Measurements from ENCODE around the gene ANKFY1.
"Not testable (repeated sequence)": the region's sequence is repeated elsewhere in the genome, so short reads cannot be mapped to it uniquely, and the experiment has no call there.

ANKFY1 gene

DNA sequence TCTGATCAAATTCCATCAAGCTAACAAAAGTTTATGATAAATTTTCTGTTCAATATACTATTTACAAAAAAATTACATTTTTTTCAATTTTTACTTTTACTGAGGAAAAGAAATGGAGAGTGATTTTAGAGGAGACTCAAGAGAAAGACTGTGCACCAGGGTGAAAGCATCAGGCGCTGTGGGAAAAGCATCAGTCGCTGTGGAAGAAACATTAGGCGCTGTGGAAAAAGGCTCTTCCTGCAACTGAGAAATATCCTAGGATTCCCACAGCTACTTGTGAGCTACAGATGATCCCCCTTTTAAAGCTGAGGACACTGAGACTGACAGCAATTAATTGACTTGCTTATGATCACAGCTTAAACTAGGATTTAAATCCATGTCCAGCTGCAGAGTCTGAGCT is 4.9 kb downstream of the ANKFY1 start:
- DNase-seq, result no peak

DNA sequence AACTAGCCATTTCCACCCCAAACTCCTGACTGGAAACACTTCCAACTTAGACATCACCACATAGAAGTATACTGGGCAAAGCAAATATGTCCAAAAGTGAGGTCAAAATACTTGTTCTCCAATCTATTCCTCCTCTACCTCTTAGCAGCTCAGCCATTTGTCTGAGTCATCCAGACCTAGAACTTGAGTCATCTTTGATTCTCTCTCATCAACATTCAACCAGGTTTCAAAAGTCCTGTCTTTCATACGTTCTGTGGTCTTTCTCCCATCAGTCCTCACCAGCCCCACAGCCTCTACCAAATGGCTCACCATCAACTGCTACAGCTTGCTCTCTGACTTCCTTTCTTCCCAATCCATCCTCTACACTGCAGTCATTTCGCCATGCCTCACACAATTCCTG is 6.8 kb downstream of the ANKFY1 start:
- no peak for DNase-seq

DNA sequence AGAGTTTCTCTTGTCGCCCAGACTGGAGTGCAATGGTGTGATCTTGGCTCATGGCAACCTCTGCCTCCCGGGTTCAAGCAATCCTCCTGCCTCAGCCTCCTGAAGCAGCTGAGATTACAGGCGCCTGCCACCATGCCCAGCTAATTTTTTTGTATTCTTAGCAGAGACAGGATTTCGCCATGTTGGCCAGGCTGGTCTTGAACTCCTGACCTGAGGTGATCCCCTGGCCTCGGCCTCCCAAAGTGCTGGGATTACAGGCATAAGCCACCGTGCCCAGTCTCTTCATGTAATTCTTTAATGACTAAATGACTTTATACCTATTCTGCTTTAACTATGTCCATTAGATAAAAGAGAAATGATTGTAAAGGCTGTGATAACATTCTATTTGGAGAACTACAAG is 8.5 kb downstream of the ANKFY1 start:
- not testable (repeated sequence) for DNase-seq

DNA sequence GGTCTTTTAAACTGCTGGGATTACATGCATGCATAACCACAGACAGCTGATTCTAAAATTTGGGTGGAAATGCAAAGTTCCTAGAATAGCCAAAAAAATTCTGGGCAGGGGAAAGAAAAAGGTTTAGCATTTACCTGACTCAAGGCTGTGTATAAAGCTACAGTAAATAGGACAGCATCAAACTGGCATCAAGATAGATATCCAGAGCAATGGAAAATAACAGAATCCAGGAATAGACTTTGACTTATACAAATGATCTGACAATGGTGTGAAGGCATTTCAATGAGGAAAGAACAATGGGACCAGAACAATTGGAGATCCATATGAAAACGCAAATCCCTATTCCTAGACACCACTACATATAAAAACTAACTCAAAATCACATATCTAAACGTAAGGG is 12.9 kb downstream of the ANKFY1 start:
- no peak for DNase-seq

DNA sequence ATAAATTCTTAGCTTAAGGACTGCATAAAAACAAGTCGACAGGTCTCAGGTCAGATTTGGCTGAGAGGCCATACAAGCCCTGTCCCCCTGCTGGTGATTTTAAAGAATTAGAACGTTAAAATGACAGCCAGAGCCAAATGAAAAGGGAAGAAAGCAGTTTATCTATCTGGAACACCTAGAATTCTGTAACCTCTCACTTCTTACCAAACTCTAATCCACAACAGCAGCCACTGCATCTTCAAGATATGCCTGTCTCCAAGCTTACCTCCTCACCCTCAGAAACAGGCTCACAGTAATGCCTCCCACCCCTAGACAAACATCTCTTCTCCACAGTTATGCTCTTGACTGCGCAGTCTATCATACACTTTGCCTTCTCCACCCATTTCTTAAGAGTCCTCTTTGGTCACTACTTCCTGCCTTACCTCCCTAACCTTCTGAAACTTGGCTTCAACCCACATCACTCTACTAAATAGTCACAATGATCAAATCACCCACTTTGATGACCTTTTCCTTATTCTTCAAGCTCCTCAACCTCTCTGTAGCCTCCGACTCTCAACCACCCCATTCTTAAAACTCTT is 14.2 kb downstream of the ANKFY1 start:
- peak in 1 of 2 donors; percentile 45 for DNase-seq

DNA sequence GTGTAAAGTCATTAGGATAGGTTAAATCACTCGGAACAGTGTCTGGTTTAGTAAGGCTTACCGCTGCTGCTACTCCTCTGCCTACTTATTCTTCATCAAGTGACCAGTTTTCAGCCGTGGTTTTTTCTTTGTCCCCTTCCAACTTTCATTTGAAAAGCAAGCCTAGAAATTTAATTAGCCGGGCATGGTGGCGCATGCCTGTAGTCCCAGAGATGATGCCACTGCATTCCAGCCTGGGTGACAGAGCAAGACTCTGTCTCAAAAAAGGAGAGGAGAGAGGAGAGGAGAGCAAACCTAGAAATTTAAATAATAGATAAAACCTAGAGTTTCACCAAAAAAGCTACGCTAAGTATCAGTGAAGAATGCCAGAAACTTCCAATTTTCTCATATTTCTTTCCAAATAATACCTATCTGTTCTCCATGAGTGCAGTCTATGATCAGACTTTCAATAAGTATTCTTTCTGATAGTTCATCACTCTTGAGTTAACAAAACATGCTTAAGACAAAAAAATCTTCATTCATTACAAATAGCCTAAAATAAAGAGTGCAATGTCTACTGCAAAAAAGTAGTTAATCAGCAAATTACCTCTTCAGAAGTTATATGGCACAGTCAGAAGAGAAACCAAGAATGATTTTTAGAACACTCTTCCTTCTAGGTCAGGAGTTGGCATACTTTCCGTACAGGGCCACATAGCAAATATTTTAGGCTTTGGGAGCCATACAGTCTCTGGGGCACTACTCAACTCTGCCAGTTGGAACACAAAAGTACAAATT is 15.1 kb downstream of the ANKFY1 start:
- DNase-seq, result no peak

DNA sequence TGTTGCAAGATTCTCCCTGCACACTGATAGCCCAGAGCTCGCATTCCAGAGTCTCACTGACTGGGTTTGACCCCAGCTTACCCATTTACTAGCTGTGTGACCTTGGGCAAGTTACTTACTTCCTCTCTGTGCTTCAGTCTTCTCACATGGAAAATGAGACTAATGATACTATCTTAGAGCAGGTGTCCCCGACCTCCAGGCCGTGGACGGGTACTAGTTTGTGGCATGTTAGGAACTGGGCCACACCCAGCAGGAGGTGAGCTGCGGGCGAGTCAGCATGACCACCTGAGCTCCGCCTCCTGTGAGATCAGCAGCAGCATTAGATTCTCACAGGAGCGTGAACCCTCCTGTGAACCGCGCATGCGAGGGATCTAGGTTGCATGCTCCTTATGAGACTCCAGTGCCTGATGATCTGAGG is 15.8 kb downstream of the ANKFY1 start:
- DNase-seq, result no peak

DNA sequence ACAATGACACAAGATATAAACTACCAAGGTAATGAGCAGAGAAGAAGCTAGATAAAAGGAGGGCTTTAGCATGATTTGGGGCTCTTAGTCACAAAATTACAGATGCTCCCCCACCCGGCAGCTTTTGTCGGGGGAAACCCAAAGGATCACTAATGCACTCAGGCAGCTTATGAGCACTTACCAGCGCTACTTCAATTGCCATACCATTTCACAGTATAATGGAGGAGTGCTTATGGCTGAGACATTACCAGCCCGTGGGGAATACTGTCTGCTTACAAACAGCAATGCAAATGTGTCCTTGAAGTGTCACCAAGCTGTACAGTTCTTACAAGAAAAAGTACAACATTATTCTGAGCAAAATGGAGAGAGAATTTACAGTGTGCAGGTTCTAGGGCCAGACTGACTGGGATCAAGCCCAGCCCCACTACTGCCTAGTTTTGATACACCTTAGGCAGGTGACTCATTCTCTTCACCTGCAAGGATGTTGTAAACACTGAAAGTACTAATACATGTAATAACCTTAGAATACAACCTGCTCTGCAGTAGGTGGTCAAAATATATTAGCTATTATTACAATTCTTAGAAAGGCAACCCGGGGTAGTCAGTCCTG is 16.3 kb downstream of the ANKFY1 start:
- DNase-seq, result no peak

DNA sequence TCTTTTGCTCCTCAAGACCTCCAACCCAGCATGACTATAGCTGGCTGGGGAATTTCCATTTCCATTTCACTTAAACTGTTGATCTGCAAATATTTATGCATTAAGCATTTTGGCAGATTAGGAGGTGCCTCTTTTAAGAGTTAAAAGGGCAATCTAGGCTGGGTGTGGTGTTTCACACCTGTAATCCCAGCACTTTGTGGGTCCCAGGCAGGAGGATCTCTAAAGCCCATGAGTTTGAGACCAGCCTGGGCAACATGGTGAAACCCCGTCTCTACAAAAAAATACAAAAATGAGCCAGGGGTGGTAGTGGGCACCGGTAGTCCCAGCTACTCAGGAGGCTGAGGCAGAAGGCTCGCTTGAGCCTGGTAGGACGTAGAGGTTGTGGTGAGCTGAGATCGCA is 17.1 kb downstream of the ANKFY1 start:
- no peak for DNase-seq

DNA sequence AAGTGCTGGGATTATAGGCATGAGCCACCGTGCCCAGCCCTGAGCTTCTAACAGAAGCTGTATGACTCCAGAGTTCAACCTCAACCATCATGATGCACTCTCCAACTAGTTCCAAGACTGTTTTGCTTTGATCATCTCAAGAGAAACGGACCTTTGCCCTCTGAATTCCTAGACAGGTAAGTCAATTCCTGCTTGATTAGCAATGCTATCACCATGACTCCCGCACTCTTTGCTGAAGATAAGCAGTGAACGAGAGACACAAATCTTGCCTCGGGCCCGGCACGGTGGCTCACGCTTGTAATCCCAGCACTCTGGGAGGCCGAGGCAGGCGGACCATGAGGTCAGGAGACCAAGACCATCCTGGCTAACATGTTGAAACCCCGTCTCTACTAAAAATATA is 22.2 kb downstream of the ANKFY1 start:
- DNase-seq, result no peak

DNA sequence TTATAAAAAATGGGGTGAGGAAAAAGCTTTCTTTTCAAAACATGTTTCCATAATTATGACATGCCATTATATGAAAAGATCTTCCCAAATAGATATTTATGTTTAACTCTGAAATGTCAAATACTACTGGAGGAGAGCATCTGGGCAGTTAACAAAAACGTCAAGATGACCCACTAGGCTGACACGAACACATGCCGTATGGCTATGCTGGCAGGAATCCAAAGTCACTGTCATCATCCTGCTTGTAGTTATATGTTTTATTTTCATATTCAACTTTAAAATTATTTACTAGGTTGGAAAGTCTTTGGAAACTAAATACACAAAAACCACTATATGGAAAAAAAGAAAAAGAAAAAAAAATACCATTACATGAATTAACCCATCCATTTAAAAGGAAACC is 27.3 kb downstream of the ANKFY1 start:
- no peak for DNase-seq

DNA sequence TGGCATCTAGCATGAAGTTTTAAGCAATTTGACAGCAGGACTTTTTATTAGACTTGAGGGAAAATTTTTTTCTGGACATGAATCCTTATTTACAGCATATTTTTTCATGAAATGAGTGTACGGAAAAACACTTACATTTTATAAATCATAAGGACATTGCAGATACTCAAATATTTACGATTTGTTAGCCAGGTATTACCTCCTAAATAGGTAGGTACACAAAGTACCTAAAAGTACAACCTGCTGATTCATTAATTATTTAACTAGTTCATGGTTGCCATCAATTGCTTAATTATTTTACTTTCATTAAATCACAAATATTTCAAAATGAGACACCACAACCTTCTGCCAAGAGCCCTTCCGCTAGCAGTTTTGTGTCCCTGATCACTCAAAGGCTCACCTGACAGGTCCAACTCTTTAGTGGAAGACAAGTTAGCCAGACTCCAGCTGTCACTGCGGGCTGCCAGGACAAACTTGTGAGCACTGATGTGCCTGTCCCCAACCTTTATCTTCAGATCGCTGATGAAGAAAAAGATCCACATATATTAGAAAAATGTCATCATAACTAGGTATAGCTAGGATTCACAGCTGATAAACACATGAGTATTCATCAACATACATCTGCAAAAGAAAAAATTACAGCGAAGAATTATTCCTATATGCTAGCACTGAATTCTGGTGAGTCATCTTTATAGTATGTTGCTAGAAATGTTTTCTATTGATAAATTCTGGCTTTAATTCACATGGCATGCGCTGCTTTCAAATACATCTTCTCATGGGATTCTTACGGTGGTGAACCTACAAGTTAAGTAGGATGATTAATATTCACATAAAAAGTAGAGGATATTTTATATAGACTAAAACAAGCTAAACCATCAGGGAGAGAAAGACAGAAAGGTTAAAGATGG is 28.2 kb downstream of the ANKFY1 start:
- no peak for DNase-seq

DNA sequence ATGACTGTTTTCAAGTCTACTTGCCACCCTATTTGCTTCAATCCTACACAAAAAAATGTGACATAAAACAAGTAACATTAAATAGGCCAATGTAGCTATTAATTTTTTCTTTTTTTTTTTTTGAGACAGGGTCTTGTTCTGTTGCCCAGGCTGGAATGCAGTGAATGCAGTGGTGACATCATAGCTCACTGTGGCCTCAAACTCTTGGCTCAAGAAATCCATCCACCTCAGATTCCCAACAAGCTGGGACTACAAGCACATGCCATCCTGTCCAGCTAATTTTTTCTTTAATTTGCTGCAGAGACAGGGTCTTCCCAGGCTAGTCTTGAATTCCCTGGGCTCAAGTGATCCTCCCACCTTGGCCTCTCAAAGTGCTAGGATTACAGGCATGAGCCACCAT is 29.4 kb downstream of the ANKFY1 start:
- DNase-seq, result no peak

DNA sequence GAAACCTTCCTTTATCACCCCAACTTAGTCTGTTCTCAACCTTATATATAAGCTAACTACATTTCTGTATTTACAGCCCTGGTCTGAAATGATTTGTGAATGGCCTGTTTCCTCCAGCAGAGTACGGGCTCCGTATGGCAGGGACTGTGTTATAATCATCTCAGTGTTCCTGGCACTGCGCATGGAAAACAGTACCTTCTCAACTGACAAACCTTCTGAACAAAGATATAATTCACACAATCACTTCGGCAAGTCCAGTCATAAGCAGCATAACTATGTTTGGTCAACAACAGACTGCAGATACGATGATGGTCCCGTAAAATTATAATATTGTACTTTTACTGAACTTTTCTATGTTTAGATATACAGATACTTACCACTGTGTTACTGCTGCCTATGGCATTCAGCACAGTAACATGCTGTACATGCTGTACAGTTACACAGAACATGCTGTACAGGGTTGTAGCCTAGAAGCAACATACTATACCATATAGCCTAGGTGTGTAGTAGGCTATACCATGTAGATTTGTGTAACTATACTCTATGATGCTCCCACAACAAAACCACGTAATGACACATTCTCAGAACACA is 30.0 kb downstream of the ANKFY1 start:
- DNase-seq, result no peak

DNA sequence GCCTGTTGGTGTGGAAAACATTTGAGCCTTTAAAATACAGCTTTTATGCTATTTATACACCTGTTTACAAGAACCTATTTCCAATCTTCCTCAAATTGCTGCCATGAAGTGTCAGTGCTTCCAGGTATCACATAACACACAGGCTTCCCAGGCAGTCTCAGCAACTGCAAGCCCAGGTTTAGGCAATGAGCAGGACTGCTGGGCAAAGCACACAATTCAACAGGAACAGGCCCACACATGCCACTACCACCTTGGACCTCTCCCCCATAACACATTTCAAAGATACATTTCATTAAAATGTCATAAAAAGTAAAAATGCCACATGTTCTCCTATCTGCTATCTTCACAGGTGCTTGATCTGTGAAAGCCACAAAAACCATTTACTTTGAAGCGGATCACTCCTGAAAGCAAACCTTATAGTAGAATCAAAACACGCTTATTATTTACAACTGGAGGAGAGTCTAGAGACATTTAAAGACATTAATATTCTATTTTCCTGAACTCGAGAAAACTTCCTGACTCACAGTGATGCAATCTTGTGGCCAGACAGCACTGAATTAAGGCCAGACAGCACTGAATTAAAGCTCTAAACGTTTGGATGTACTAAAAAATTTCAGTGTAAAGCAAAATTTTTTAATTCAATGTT is 31.5 kb downstream of the ANKFY1 start:
- DNase-seq, result no peak

DNA sequence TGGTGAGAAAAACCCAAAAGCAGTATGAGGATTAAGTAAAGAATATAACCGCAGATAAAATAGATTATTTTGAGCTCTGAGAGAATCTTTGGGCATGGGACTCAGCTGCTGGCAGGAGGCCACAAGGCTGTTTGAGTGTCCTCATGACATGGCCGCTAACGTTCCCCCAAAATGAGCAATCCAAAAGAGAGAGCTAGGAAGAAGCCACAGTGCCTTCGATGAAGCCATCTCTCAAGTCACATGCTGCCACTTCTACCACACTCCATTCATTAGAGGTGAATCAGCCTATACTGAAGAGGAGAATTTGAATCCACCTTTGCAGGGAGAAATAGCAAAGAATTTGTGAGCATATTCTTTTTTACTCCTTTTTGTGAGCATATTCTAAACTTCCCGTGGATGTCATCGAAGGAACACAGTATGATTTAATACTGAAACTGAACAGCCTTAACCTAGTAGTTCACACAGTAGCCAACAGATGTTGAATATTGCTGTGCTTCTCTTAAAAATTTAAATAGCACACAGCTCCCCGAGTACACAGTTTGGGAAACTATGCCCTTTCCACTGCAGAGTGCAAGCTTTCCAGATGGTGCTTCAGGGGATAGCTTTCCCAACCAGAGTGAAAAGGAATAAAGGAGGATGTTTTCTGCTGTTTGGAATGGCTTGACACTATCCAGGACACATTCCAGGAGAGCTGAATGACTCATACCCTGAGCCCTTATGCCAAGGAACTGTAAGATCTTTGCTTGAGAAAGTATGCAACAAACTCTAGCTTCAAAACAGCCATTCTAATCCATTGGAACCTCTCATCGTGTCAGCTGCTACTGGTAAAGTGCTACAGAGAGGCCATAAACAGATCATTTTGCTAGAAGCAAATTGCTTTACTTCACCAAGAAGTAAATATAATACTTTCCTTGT is 33.9 kb downstream of the ANKFY1 start:
- DNase-seq, result no peak

DNA sequence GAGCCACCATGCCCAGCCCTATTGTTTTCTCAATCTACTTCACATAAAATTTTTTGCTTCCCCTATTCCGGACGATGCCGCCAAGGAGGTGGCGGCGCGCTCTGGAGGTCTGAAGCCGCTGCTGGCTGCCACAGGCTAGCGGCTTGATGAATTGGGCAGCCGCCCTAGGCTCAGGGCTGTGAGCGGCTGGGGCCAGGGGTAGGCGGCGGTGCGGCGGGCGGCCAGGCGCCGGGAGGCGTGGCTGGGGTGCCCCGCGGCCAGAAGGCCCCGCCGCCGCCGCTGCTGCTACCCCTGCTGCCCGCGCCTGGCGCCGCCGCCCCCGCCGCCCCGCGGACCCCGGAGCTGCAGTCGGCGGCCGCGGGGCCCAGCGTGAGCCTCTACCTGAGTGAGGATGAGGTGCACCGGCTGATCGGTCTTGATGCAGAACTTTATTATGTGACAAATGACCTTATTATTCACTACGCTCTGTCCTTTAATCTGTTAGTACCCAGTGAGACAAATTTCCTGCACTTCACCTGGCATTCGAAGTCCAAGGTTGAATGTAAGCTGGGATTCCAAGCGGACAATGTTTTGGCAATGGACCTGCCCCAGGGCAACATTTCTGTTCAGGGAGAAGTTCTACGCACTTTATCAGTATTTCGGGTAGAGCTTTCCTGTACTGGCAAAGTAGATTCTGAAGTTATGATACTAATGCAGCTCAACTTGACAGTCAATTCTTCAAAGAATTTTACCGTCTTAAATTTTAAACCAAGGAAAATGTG is 41.7 kb downstream of the ANKFY1 start:
- DNase-seq, result no peak

DNA sequence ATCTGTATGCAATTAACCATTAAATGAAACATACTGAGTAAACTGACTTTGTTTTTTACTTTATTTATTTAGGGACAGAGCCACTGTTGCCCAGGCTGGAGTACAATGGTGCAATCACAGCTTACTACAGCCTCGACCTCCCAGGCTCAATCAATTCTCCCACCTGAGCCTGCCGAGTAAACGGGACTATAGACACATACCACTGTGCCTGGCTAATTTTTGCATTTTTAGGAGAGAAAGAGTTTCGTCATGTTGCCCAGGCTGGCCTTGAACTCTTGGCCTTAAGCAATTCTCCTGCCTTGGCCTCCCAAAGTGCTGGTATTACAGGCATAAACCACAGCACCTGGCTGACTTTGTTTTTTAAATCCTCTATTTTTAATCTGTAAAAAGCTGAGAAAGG is 42.6 kb downstream of the ANKFY1 start:
- no peak for DNase-seq

DNA sequence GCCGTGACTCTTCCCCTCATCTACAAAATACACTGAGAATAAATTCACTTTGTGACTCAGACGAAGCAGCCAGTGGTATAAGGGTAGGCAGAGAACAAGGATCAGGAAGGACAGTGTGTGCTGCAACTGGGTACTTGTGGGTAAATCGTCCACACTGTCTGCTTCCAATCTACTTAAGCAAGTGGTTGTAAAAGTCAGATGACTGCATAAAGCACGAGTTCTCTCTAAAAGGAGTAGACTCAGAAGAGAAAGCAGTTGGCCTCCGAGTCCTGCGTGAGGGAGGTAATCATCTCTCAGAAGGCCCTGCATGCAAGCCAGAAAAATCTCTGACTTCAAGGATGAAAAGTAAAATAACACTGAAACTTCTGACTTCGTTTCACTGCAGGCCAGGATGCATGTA is 43.1 kb downstream of the ANKFY1 start:
- DNase-seq, result no peak

DNA sequence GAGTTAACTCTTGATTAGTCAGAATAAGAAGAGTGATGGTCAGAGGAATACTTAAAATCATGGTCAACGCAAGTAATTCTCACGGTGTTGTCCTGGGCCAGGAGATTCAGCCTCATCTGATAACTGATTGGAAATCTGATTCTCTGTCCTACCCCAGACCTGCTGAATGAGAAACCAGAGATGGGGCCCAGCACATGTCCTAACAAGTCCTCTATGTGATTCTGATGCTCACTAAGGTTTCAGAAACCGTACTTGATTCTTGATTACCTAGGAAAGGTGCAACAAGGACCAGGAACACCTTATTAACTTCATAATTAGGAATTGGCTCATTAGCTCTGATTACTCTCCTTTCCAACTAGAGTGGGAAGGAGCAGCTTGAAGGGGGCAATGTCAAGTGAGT is 44.5 kb downstream of the ANKFY1 start:
- DNase-seq, result no peak
